ENCODE data around the gene RNF144A. TPM values are rescaled to one million over a fixed set of nuclear protein-coding genes. Genes with fewer than 3 reads are reported as not detected.

RNF144A gene
- total and polyA plus RNA-seq, 2 of the 13 experiments (the other 11 are each of a cell fraction or from before 2014, with no cell fraction given): 13.9 to 16.5 TPM

- TF ChIP-seq PAXIP1 (CRISPR knock-in tag; conservative IDR thresholded peaks at IDR 0.05) (0 out of 2 replicates have a peak, but pooled peaks have one; percentile 12), TEF (CRISPR knock-in tag; IDR thresholded peaks at IDR 0.05) (no peak), PATZ1 (CRISPR knock-in tag; IDR thresholded peaks at IDR 0.05) (peak; percentile 8; the same call in 1 of the 2 replicates), CTCF (CRISPR knock-in tag; IDR thresholded peaks at IDR 0.05) (no peak), ZNF430 (CRISPR knock-in tag; IDR thresholded peaks at IDR 0.05) (no peak), NFAT5 (CRISPR knock-in tag; IDR thresholded peaks at IDR 0.05) (no peak), MLLT10 (CRISPR knock-in tag; IDR thresholded peaks at IDR 0.05) (no peak), PBX3 (CRISPR knock-in tag; IDR thresholded peaks at IDR 0.05; ENCODE audit: borderline replicate concordance) (no peak)
Measured at GRCh38 chr2:6957031-6957714, 40.0 kb downstream of the RNF144A start (continued).

All from HepG2 (cell line).